Measurements from ENCODE around the gene CRIP2.
A peak's percentile ranks its signal among the peaks of the same experiment; 100 is the strongest.

The CRIP2 gene

GRCh38 chr14:105465209-105466031, 9.2 kb upstream of the CRIP2 start:
- no peak for DNase-seq

GRCh38 chr14:105466531-105467248, 7.9 kb upstream of the CRIP2 start:
- DNase-seq: no peak

- no peak for DNase-seq
Measured at GRCh38 chr14:105467249-105467941, 7.2 kb upstream of the CRIP2 start.

- DNase-seq: no peak
Measured at GRCh38 chr14:105467942-105468471, 6.6 kb upstream of the CRIP2 start.

- DNase-seq: no peak
Measured at GRCh38 chr14:105468621-105469241, 5.9 kb upstream of the CRIP2 start.

- no peak for DNase-seq
Measured at GRCh38 chr14:105469456-105470349, 4.9 kb upstream of the CRIP2 start.

- DNase-seq: no peak
Measured at GRCh38 chr14:105470350-105471296, 4.0 kb upstream of the CRIP2 start.

GRCh38 chr14:105471297-105471821, 3.3 kb upstream of the CRIP2 start:
- DNase-seq: no peak

GRCh38 chr14:105471823-105472485, 2.7 kb upstream of the CRIP2 start:
- DNase-seq: no peak

- DNase-seq: no peak
Measured at GRCh38 chr14:105472486-105472991, 2.1 kb upstream of the CRIP2 start.

GRCh38 chr14:105473033-105473676, 1.5 kb upstream of the CRIP2 start:
- DNase-seq: no peak

- peak; percentile 65 for DNase-seq
Measured at GRCh38 chr14:105473677-105474482, 741 bp upstream of the CRIP2 start.

GRCh38 chr14:105475269-105476096, 862 bp downstream of the CRIP2 start:
- no peak for DNase-seq

GRCh38 chr14:105476097-105476830, 1.6 kb downstream of the CRIP2 start:
- no peak for DNase-seq

GRCh38 chr14:105476831-105477659, 2.4 kb downstream of the CRIP2 start:
- DNase-seq: no peak
